ENCODE results near the gene TTC33.
"Not testable (repeated sequence)": the region's sequence is repeated elsewhere in the genome, so short reads cannot be mapped to it uniquely, and the experiment has no call there.

TTC33 gene

DNA sequence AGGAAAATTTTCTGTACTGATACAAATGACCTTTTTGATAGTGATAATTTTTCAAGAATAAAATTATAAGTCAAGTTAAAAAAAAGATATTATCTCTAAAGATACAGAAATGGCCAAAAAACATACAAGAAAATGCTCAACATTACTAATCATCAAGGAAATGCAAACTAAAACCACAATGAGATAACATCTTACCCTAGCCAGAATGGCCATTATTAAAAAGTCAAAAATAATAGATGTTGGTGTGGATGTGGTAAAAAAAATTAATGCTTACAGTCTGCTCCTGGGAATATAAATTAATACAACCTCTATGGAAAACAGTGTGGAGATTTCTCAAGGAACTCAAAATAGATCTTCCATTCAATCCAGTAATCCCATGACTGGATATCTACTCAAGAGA is 99.0 kb downstream of the TTC33 start:
- no peaks in the 10 kb centered on the region for H3K9me3 ChIP-seq (ENCODE audit: control insufficient read depth in 1 of 2, low read length in 2 of 2)
- H3K27ac ChIP-seq (ENCODE audit: low read depth, low read length) = no peak overlapping the region
- H3K9ac ChIP-seq (ENCODE audit: low read depth in 1 of 2, low read length in 2 of 2) = no peak overlapping the region
- H3K36me3 ChIP-seq (ENCODE audit: control insufficient read depth in 1 of 2, insufficient read depth in 2 of 2, low read length in 2 of 2) = no peaks in the 10 kb centered on the region
- no peak overlapping the region for H3K4me3 ChIP-seq (ENCODE audit: low read depth in 1 of 2, low read length in 2 of 2)
- H3K27me3 ChIP-seq (ENCODE audit: control insufficient read depth in 1 of 2, insufficient read depth in 2 of 2, low read length in 2 of 2) = no peaks in the 10 kb centered on the region
- H3K4me1 ChIP-seq (ENCODE audit: control insufficient read depth in 1 of 2, insufficient read depth in 2 of 2, low read length in 2 of 2) = peaks cover 4 to 7% of the 10 kb centered on the region in 2 donors

DNA sequence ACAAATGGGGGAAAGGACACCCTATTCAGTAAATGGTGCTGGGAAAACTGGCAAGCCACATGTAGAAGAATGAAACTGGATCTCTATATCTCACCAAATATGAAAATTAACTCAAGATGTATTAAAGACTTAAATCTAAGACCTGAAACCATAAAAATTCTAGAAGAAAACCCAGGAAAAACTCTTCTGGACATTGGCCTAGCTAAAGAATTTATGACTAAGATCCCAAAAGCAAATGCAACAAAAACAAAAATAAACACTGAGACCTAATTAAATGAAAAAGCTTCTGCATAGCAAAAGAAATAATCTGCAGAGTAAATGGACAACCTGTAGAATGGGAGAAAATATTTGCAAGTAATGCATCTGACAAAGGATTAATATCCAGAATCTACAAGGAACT is 99.7 kb downstream of the TTC33 start:
- not testable (repeated sequence) for H3K9ac ChIP-seq (ENCODE audit: low read depth in 1 of 2, low read length in 2 of 2); H3K4me1 ChIP-seq (ENCODE audit: control insufficient read depth in 1 of 2, insufficient read depth in 2 of 2, low read length in 2 of 2); H3K27me3 ChIP-seq (ENCODE audit: control insufficient read depth in 1 of 2, insufficient read depth in 2 of 2, low read length in 2 of 2); H3K36me3 ChIP-seq (ENCODE audit: control insufficient read depth in 1 of 2, insufficient read depth in 2 of 2, low read length in 2 of 2); H3K27ac ChIP-seq (ENCODE audit: low read depth, low read length); H3K4me3 ChIP-seq (ENCODE audit: low read depth in 1 of 2, low read length in 2 of 2); H3K9me3 ChIP-seq (ENCODE audit: control insufficient read depth in 1 of 2, low read length in 2 of 2)

DNA sequence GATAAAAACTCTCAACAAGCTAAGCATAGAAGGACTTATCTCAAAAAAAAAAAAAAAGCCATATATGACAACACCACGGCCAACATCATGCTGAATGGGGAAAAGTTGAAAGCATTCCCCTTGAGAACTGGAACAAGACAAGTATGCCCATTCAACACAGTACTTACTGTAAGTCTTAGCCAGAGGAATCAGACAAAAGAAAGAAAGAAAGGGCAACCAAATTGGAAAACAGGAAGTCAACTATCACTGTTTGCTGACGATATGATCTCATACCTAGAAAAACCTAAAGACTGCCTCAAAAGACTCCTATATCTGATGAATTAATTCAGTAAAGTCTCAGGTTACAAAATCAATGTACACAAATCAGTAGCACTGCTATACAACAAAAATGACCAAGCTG is 100.6 kb downstream of the TTC33 start:
- Histone ChIP-seq H3K27ac (ENCODE audit: low read depth, low read length) (no peak overlapping the region), H3K4me1 (ENCODE audit: control insufficient read depth in 1 of 2, insufficient read depth in 2 of 2, low read length in 2 of 2) (peaks cover 4 to 7% of the 10 kb centered on the region in 2 donors), H3K27me3 (ENCODE audit: control insufficient read depth in 1 of 2, insufficient read depth in 2 of 2, low read length in 2 of 2) (no peaks in the 10 kb centered on the region)

DNA sequence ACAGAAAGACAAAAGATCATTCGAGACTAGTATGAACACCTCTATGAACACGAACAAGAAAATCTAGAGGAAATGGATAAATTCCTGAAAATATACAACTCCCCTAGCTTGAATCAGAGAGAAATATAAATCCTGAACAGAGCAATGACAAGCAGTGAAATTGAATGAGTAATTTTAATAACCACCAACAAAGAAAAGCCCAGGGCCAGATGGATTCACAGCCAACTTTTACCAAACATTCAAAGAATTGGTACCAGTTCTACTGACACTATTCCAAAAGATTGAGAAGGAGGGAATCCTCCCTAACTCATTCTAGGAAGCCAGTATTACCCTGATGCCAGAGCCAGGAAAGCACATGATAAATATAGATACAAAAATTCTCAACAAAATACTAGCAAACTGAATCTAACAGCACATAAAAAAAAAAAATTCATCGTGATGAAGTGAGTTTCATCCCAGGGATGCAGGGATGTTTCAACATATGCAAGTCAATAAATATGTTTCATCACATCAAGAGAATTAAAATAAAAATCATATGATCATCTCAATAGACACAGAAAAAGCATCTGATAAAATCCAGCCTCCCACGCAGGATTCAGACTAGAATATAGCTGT is 101.3 kb downstream of the TTC33 start:
- Histone ChIP-seq H3K4me3 (ENCODE audit: low read depth in 1 of 2, low read length in 2 of 2) (no peak overlapping the region), H3K27me3 (ENCODE audit: control insufficient read depth in 1 of 2, insufficient read depth in 2 of 2, low read length in 2 of 2) (no peaks in the 10 kb centered on the region), H3K9me3 (ENCODE audit: control insufficient read depth in 1 of 2, low read length in 2 of 2) (no peaks in the 10 kb centered on the region), H3K36me3 (ENCODE audit: control insufficient read depth in 1 of 2, insufficient read depth in 2 of 2, low read length in 2 of 2) (no peaks in the 10 kb centered on the region), H3K9ac (ENCODE audit: low read depth in 1 of 2, low read length in 2 of 2) (no peak overlapping the region), H3K4me1 (ENCODE audit: control insufficient read depth in 1 of 2, insufficient read depth in 2 of 2, low read length in 2 of 2) (peaks cover 7 to 10% of the 10 kb centered on the region in 2 donors), H3K27ac (ENCODE audit: low read depth, low read length) (no peak overlapping the region)

More for the DNA sequence above, 100.6 kb downstream of the TTC33 start:
- H3K9ac ChIP-seq (ENCODE audit: low read depth in 1 of 2, low read length in 2 of 2) = no peak overlapping the region
- H3K36me3 ChIP-seq (ENCODE audit: control insufficient read depth in 1 of 2, insufficient read depth in 2 of 2, low read length in 2 of 2) = no peaks in the 10 kb centered on the region
- no peaks in the 10 kb centered on the region for H3K9me3 ChIP-seq (ENCODE audit: control insufficient read depth in 1 of 2, low read length in 2 of 2)
- H3K4me3 ChIP-seq (ENCODE audit: low read depth in 1 of 2, low read length in 2 of 2) = no peak overlapping the region

DNA sequence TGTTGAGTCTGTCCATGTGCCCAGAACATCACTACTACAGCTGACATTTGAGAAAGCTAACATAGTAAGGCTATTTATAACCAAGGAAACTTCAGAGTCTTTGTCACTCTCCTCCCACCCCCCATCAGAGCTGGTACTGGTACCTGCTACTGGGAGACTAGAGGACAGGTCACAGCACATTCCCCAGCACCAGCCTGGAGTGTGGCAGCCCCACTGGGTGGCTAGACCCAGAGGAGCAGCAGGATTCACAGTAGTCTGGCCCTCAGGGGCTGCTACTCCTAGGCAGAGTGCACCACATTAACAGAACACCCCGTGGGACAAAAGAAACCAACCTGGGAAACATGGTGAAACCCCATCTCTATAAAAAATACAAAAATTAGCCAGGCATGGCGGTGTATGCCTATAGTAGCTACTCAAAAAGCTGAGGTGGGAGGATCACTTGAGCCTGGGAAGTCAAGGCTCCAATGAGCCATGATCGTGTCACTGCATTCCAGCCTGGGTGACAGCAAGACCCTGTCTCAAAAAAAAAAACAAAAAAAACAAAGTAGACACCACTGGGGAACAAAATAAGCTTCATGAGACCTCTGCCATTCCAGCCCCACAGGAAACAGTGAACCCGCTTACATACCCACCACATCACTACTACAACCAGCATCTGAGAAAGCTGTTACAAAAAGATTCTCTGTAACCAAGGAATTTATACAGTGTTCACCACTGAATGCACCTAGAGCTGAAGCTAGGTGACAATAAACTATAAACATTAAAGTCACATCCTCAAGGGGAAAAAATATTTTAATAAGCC is 102.3 kb downstream of the TTC33 start:
- Histone ChIP-seq H3K36me3 (ENCODE audit: control insufficient read depth in 1 of 2, insufficient read depth in 2 of 2, low read length in 2 of 2) (no peaks in the 10 kb centered on the region), H3K27me3 (ENCODE audit: control insufficient read depth in 1 of 2, insufficient read depth in 2 of 2, low read length in 2 of 2) (no peaks in the 10 kb centered on the region), H3K4me3 (ENCODE audit: low read depth in 1 of 2, low read length in 2 of 2) (no peak overlapping the region)

DNA sequence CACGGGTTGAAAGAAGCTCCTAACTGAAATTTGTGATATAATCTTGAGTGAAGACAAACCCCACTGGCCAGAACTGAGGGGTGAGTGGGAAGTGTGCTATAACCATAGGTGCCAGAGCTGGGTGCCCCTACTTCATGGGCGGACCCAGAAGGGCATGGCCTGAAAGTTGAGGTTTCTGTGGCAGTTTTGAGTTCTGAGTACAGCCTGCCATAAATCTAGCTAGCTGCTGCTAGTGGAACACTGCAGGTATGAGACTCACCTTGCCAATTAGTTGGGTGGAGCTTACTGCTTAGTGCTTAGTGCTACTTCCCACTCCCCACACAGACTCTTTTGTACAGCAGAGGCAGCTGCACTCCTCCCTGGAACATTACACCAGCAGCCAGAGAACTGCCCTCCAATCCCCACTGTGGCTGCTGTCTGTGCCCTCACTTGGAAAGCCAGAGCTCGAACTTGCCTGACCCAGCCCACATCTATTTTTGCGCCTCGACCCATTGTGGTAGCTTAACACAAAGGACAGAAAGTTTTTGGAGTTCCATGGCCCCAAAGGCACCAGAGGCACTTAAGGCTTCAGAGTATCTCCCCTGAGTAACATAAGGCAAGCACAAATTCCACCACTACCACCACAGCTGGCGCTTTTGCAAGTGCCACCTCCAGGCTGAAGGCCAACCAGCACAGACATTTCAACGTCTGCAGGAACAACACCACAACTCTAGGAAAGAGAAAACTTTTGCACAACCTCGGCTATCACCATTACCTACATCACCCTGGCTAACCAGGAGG is 103.1 kb downstream of the TTC33 start:
- Histone ChIP-seq H3K27me3 (ENCODE audit: control insufficient read depth in 1 of 2, insufficient read depth in 2 of 2, low read length in 2 of 2) (no peaks in the 10 kb centered on the region), H3K4me1 (ENCODE audit: control insufficient read depth in 1 of 2, insufficient read depth in 2 of 2, low read length in 2 of 2) (peaks cover 7 to 10% of the 10 kb centered on the region in 2 donors), H3K9me3 (ENCODE audit: control insufficient read depth in 1 of 2, low read length in 2 of 2) (no peaks in the 10 kb centered on the region), H3K36me3 (ENCODE audit: control insufficient read depth in 1 of 2, insufficient read depth in 2 of 2, low read length in 2 of 2) (no peaks in the 10 kb centered on the region), H3K4me3 (ENCODE audit: low read depth in 1 of 2, low read length in 2 of 2) (no peak overlapping the region), H3K9ac (ENCODE audit: low read depth in 1 of 2, low read length in 2 of 2) (no peak overlapping the region), H3K27ac (ENCODE audit: low read depth, low read length) (no peak overlapping the region)

More for the DNA sequence above, 102.3 kb downstream of the TTC33 start:
- Histone ChIP-seq H3K4me1 (ENCODE audit: control insufficient read depth in 1 of 2, insufficient read depth in 2 of 2, low read length in 2 of 2) (peaks cover 7 to 10% of the 10 kb centered on the region in 2 donors), H3K9ac (ENCODE audit: low read depth in 1 of 2, low read length in 2 of 2) (no peak overlapping the region), H3K27ac (ENCODE audit: low read depth, low read length) (no peak overlapping the region), H3K9me3 (ENCODE audit: control insufficient read depth in 1 of 2, low read length in 2 of 2) (no peaks in the 10 kb centered on the region)

DNA sequence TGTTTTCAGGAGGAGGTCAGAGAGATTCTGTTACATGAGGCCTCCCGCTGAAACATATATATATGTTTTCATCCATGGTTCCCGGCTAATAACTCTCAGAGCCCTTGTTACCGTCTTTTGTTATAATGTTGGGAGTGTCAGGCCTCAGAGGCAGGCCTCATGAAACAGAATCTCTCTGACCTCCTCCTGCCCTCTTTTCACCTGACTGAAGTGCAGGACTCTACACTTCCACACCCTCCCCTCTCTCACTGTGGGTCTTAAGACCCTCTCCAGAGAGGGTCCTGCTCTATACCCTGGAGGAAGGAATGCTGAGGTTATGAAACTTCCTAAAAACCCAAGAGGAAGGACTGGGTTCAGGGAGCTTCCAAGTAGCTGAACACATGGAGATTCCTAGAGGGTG is 104.6 kb downstream of the TTC33 start:
- Histone ChIP-seq H3K36me3 (ENCODE audit: control insufficient read depth in 1 of 2, insufficient read depth in 2 of 2, low read length in 2 of 2) (no peaks in the 10 kb centered on the region), H3K9ac (ENCODE audit: low read depth in 1 of 2, low read length in 2 of 2) (no peak overlapping the region), H3K4me1 (ENCODE audit: control insufficient read depth in 1 of 2, insufficient read depth in 2 of 2, low read length in 2 of 2) (peaks cover 7 to 14% of the 10 kb centered on the region in 2 donors), H3K9me3 (ENCODE audit: control insufficient read depth in 1 of 2, low read length in 2 of 2) (no peaks in the 10 kb centered on the region), H3K4me3 (ENCODE audit: low read depth in 1 of 2, low read length in 2 of 2) (no peak overlapping the region), H3K27ac (ENCODE audit: low read depth, low read length) (no peak overlapping the region), H3K27me3 (ENCODE audit: control insufficient read depth in 1 of 2, insufficient read depth in 2 of 2, low read length in 2 of 2) (no peaks in the 10 kb centered on the region)

DNA sequence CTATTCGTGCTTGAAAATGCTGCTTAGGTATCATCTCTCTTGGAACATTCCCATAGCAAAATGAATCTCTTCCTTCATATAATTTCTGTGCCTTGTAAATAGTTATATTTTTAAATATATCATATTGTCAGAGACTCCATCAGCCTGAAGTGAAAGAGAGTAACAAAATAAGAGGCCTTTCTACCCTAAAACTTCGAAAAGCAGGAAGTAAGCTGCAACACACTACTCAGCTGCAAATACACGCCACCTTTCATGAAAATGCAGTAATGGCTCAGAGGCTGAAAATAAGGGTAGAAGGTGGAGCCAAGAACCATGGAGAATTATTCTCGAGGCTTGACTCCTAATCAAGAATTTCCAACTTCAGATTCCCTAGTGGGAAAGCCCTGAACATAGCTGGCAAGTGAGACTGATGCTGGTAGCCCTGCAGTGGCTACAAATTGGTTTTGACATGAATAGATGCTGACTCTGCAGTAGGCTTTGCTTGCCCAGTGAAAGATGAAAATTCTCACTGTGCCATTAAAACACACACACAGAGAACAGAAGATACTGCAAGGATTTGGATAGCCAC is 106.2 kb downstream of the TTC33 start:
- H3K4me3 ChIP-seq (ENCODE audit: low read depth in 1 of 2, low read length in 2 of 2) = no peak overlapping the region
- no peak overlapping the region for H3K9ac ChIP-seq (ENCODE audit: low read depth in 1 of 2, low read length in 2 of 2)
- H3K9me3 ChIP-seq (ENCODE audit: control insufficient read depth in 1 of 2, low read length in 2 of 2) = no peaks in the 10 kb centered on the region
- no peaks in the 10 kb centered on the region for H3K27me3 ChIP-seq (ENCODE audit: control insufficient read depth in 1 of 2, insufficient read depth in 2 of 2, low read length in 2 of 2)
- H3K27ac ChIP-seq (ENCODE audit: low read depth, low read length) = no peak overlapping the region
- H3K4me1 ChIP-seq (ENCODE audit: control insufficient read depth in 1 of 2, insufficient read depth in 2 of 2, low read length in 2 of 2) = peaks cover 7 to 20% of the 10 kb centered on the region in 2 donors
- no peaks in the 10 kb centered on the region for H3K36me3 ChIP-seq (ENCODE audit: control insufficient read depth in 1 of 2, insufficient read depth in 2 of 2, low read length in 2 of 2)

DNA sequence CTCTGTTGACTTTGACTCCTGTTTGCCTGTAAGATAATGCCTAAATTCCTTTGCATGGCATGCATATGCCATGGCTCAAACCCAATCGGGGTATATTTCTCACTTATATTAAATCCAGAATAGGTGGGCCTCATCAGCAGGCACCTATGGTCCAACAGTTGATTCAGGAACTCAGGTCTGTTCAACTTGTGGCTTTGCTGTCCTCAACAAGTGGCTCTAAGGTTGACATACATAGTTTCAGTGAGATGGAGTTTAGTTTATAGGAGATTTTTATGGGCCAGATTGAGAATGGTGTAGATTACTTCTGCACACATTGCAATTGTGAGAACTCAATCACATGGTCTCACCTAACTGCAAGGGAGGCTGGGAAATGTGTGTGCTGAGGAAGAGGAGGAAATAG is 107.6 kb downstream of the TTC33 start:
- Histone ChIP-seq H3K36me3 (ENCODE audit: control insufficient read depth in 1 of 2, insufficient read depth in 2 of 2, low read length in 2 of 2) (no peaks in the 10 kb centered on the region), H3K27ac (ENCODE audit: low read depth, low read length) (no peak overlapping the region), H3K4me1 (ENCODE audit: control insufficient read depth in 1 of 2, insufficient read depth in 2 of 2, low read length in 2 of 2) (peaks cover 7 to 20% of the 10 kb centered on the region in 2 donors), H3K4me3 (ENCODE audit: low read depth in 1 of 2, low read length in 2 of 2) (no peak overlapping the region), H3K27me3 (ENCODE audit: control insufficient read depth in 1 of 2, insufficient read depth in 2 of 2, low read length in 2 of 2) (no peaks in the 10 kb centered on the region), H3K9me3 (ENCODE audit: control insufficient read depth in 1 of 2, low read length in 2 of 2) (no peaks in the 10 kb centered on the region), H3K9ac (ENCODE audit: low read depth in 1 of 2, low read length in 2 of 2) (no peak overlapping the region)

DNA sequence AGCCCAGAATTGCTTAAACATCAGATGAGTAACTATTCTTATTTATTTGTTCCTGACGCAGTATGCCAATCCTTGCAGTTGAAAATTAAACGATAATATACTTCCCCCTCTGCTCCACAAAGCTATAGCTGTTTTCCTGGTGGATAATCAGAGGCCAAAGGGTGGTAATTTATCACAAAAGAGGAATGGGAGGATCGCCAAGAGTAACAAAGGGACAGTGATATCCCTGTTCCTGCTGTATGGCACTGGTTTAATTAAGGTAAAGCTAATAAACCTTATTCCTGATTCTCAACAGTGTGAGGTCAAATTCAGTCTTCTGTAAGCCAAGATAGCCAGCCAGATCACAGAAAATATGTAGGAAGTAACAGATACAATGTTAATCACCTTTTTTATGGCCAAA is 109.5 kb downstream of the TTC33 start:
- Histone ChIP-seq H3K27me3 (ENCODE audit: control insufficient read depth in 1 of 2, insufficient read depth in 2 of 2, low read length in 2 of 2) (no peaks in the 10 kb centered on the region), H3K9ac (ENCODE audit: low read depth in 1 of 2, low read length in 2 of 2) (no peak overlapping the region), H3K9me3 (ENCODE audit: control insufficient read depth in 1 of 2, low read length in 2 of 2) (no peaks in the 10 kb centered on the region), H3K4me1 (ENCODE audit: control insufficient read depth in 1 of 2, insufficient read depth in 2 of 2, low read length in 2 of 2) (peaks cover 0 to 16% of the 10 kb centered on the region in 2 donors), H3K4me3 (ENCODE audit: low read depth in 1 of 2, low read length in 2 of 2) (peak overlapping the region in 1 of 2 donors; percentile 13), H3K27ac (ENCODE audit: low read depth, low read length) (no peak overlapping the region), H3K36me3 (ENCODE audit: control insufficient read depth in 1 of 2, insufficient read depth in 2 of 2, low read length in 2 of 2) (no peaks in the 10 kb centered on the region)
